Testis (tissue), 3 donors: ENCODE results near the gene P2RY6. TPM values are rescaled to one million over a fixed set of nuclear protein-coding genes. Genes with fewer than 3 reads are reported as not detected.

Experiments
- DNase-seq: peaks from one replicate; pipeline ENCODE4 v3.0.0-alpha.2; 2019
- H3K27ac ChIP-seq, 2 donors: fragments of 200-600 bp; sonication (generic); one replicate each; pipeline ENCODE4 v1.5.1; 2019
- H3K27me3 ChIP-seq: fragments of 200-600 bp; sonication (generic); one replicate; pipeline ENCODE4 v1.5.1; 2019
- H3K36me3 ChIP-seq: fragments of 200-600 bp; sonication (generic); one replicate; pipeline ENCODE4 v1.5.1; 2017; ENCODE audit warnings: low read depth; ENCODE audit errors: missing control alignments
- H3K4me1 ChIP-seq: fragments of 200-600 bp; sonication (generic); one replicate; pipeline ENCODE4 v1.5.1; 2019
- H3K4me3 ChIP-seq, 2 donors: fragments of 200-600 bp; sonication (generic); one replicate each; pipeline ENCODE4 v1.5.1; 2017 to 2019
- H3K9me3 ChIP-seq: fragments of 200-600 bp; sonication (generic); one replicate; pipeline ENCODE4 v1.5.1; 2017
- POLR2A ChIP-seq: fragments of 450-650 bp; IDR thresholded peaks from one replicate; pipeline ENCODE4 v1.6.1; 2017; ENCODE audit warnings: antibody characterized with exemption, mild to moderate bottlenecking, moderate library complexity
- WGBS, 2 donors: methylation state at CpG; one replicate each; pipeline ENCODE4 v1.1.5; 2018; 5-methylcytosine and 5-hydroxymethylcytosine counted together
- intact Hi-C: fragments of 100-400 bp; cut with DNase I; formaldehyde crosslinking; loops from one replicate; pipeline ENCODE4 v1.15.1; 2023; ENCODE audit warnings: low total_unique reads
- polyA plus RNA-seq: library from polyadenylated mRNA; stranded (reverse); fragments of 350-450 nt; fragmentation: Illumina TruSeq; extraction: RNeasy Lipid Tissue Mini Kit (QIAGEN cat#74804); gene quantifications from one replicate; pipeline ENCODE4 v1.2.3, GENCODE V29; 2014; ENCODE audit warnings: low read depth, low replicate concordance; ENCODE audit not compliant: insufficient read depth
- total RNA-seq, 2 donors: library from RNA; depleted of rRNA; stranded (reverse); fragments of >200 nt; gene quantifications; one replicate each; pipeline ENCODE4 v1.2.3, GENCODE V29; 2016
- TF ChIP-seq, protein P1 (sequence below), 3 experiments: fragments of 450-650 bp in 2 of 3; fragments of 200-600 bp in 1 of 3; sonication (generic) in 1 of 3; IDR thresholded peaks; one replicate each; pipeline ENCODE4 v1.5.1; 2016 to 2019; ENCODE audit warnings: antibody characterized with exemption in 3 of 3, mild to moderate bottlenecking in 2 of 3, moderate library complexity in 1 of 3

The P2RY6 gene
- total and polyA plus RNA-seq, 3 donors from 2014 or later = 0.25 to 2.7 (median 0.47) TPM

DNA sequence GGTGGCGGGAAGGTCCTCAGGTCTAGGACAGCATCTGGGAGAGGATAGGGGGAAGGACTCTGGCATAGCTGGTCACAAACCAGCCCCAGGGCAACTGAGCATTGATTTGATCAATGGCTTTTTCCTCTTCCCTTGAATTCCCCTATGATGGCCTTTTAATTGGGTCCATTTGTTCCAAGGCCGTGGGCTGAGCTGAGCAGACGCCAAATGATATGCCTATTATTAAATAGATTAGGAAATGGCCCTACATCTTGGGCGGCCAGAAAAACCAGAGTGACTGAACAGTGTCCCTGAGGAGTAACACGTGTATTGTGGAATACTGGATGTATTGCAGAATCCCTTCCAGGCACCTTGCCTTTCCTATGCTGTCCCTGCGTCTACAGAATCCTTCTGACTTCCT is 26.7 kb upstream of the P2RY6 start:
- 64 to 65% methylated on average over 6 of the region's 6 CpGs for WGBS, 2 donors
- H3K27ac ChIP-seq = no peak overlapping the region
- no peaks in the 10 kb centered on the region for H3K36me3 ChIP-seq
- intact Hi-C loops = no loop called here
- H3K4me3 ChIP-seq = no peak overlapping the region
- TF ChIP-seq, protein P1, sequence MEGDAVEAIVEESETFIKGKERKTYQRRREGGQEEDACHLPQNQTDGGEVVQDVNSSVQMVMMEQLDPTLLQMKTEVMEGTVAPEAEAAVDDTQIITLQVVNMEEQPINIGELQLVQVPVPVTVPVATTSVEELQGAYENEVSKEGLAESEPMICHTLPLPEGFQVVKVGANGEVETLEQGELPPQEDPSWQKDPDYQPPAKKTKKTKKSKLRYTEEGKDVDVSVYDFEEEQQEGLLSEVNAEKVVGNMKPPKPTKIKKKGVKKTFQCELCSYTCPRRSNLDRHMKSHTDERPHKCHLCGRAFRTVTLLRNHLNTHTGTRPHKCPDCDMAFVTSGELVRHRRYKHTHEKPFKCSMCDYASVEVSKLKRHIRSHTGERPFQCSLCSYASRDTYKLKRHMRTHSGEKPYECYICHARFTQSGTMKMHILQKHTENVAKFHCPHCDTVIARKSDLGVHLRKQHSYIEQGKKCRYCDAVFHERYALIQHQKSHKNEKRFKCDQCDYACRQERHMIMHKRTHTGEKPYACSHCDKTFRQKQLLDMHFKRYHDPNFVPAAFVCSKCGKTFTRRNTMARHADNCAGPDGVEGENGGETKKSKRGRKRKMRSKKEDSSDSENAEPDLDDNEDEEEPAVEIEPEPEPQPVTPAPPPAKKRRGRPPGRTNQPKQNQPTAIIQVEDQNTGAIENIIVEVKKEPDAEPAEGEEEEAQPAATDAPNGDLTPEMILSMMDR (IDR thresholded peaks at IDR 0.05) = no peak
- TF ChIP-seq POLR2A = no peak
- no peak for DNase-seq
- H3K27me3 ChIP-seq = no peaks in the 10 kb centered on the region
- H3K9me3 ChIP-seq = no peaks in the 10 kb centered on the region
- peaks cover 3% of the 10 kb centered on the region for H3K4me1 ChIP-seq

DNA sequence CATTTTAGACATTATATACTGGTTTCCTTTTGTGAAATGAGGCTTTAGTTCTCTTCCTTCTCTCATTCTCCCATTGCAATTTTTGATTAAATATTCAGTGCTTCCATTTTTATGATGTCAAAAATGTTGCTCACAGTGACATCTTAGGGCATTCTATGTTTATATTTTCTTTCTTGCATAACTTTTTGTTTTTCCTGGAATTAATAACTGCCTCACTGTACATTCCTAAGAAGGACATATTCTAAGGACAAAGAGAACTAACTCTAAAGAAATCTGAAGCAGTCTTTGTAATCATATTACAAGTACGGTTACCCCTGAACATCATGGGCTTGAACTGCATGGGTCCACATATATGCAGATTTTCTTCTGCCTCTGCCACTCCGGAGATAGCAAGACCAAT is 25.8 kb upstream of the P2RY6 start:
- WGBS, 2 donors = 60 to 76% methylated on average over 2 of the region's 2 CpGs
- intact Hi-C loops = no loop called here

DNA sequence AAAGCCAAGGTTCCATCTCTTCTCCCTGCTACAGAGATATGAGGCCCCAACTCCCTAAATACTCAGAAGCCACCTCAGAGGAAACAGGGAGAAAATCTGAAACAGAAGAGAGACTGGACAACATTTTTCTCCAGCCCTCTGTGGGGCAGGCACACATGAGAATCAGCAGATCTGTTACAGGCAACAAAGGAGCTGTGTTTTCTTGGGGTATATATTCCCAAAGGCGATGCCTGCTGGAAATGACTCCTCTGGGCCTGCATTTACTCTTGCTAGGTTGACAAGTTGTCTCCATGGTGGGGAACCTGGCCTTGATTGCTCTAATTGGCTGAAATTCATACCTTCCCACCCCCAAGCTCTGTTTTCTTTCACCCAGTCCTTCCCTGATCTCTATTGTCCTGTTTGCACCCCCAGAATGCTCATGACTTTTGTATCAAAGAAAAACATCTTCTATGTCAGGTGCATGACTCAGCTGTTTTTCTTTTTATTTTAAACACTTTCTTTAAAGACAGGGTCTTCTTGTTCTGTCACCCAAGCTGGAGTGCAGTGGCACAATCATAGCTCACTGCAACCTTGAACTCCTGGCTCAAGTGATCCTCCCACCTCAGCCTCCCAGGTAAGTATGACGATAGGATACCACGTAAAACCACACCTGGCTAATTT is 23.5 kb upstream of the P2RY6 start:
- 85 to 87% methylated on average over 3 of the region's 3 CpGs for WGBS, 2 donors
- Histone ChIP-seq H3K4me3 (no peak overlapping the region), H3K27ac (no peak overlapping the region), H3K9me3 (no peaks in the 10 kb centered on the region), H3K27me3 (no peaks in the 10 kb centered on the region), H3K4me1 (no peaks in the 10 kb centered on the region), H3K36me3 (no peaks in the 10 kb centered on the region)
- intact Hi-C loops = no loop called here
- no peak for TF ChIP-seq POLR2A
- TF ChIP-seq, protein P1 (IDR thresholded peaks at IDR 0.05) = no peak
- no peak for DNase-seq

More for the DNA sequence above, 25.8 kb upstream of the P2RY6 start:
- no peaks in the 10 kb centered on the region for H3K27me3 ChIP-seq
- no peak overlapping the region for H3K27ac ChIP-seq
- no peaks in the 10 kb centered on the region for H3K36me3 ChIP-seq
- no peak for DNase-seq
- H3K4me3 ChIP-seq = no peak overlapping the region
- no peaks in the 10 kb centered on the region for H3K9me3 ChIP-seq
- no peak for TF ChIP-seq POLR2A
- TF ChIP-seq, protein P1 (IDR thresholded peaks at IDR 0.05) = no peak
- peaks cover 3% of the 10 kb centered on the region for H3K4me1 ChIP-seq

DNA sequence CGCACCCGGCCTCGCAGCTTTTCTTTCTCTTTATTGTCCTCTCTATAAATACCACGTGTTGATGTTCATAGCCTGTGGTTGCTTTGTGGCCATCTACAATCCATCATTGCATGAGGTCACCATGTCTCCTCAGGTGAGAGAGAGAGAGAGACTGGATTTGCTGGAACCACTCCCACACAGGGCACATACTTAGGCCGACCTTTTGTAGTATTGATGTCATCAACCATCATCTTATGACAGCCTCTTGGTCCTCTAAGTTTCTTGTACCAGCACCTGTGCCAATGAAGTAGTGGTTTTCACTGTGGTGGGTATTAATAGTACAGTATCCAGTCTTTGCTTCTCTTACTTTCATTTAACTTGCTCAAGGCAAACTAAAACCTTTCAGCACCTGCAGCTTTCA is 22.8 kb upstream of the P2RY6 start:
- no peak overlapping the region for H3K27ac ChIP-seq
- WGBS, 2 donors = 83 to 85% methylated on average over 5 of the region's 5 CpGs
- DNase-seq = no peak
- no peaks in the 10 kb centered on the region for H3K27me3 ChIP-seq
- intact Hi-C loops = no loop called here
- no peaks in the 10 kb centered on the region for H3K9me3 ChIP-seq
- H3K4me1 ChIP-seq = no peaks in the 10 kb centered on the region
- TF ChIP-seq, protein P1 (IDR thresholded peaks at IDR 0.05) = no peak
- no peak for TF ChIP-seq POLR2A
- H3K36me3 ChIP-seq = no peaks in the 10 kb centered on the region
- no peak overlapping the region for H3K4me3 ChIP-seq
